Thoracic aorta (tissue), 2 donors: ENCODE data around the gene SIL1. TPM values are rescaled to one million over a fixed set of nuclear protein-coding genes. Genes with fewer than 3 reads are reported as not detected.
A peak's percentile ranks its signal among the peaks of the same experiment; 100 is the strongest.

ENCODE experiments used
- ATAC-seq: fragments of 150-250 bp; one replicate; pipeline ENCODE4 v1.8.0; 2017; ENCODE audit warnings: low read depth; ENCODE audit not compliant: insufficient number of reproducible peaks, low FRiP score
- DNase-seq: peaks from one replicate; pipeline ENCODE4 v3.0.0-alpha.2; 2020; ENCODE audit warnings: low spot score
- H3K27ac ChIP-seq, 2 donors: fragments of 200-600 bp; sonication (generic); 1 replicate in 1 of 2; 2 replicates in 1 of 2; pipeline ENCODE4 v1.5.1; 2016; ENCODE audit warnings: mild to moderate bottlenecking in 2 of 2, moderate library complexity in 2 of 2
- H3K27me3 ChIP-seq: fragments of 200-600 bp; sonication (generic); replicated peaks from 2 replicates; pipeline ENCODE4 v1.6.0; 2016; ENCODE audit warnings: mild to moderate bottlenecking; ENCODE audit not compliant: insufficient read depth
- H3K36me3 ChIP-seq: fragments of 200-600 bp; sonication (generic); one replicate; pipeline ENCODE4 v1.5.1; 2016
- H3K4me1 ChIP-seq, 2 donors: fragments of 200-600 bp; sonication (generic); 1 replicate in 1 of 2; 2 replicates in 1 of 2; pipeline versions ENCODE4 v1.5.1 to v1.6.0; 2016; ENCODE audit warnings: low read depth in 2 of 2, mild to moderate bottlenecking in 1 of 2; ENCODE audit not compliant: control insufficient read depth in 1 of 2
- H3K4me3 ChIP-seq: fragments of 200-600 bp; sonication (generic); 2 replicates; pipeline ENCODE4 v1.5.1; 2016; ENCODE audit warnings: mild to moderate bottlenecking
- H3K9me3 ChIP-seq: fragments of 200-600 bp; sonication (generic); 2 replicates; pipeline ENCODE4 v1.5.1; 2016
- CTCF ChIP-seq: fragments of 200-600 bp; sonication (generic); IDR thresholded peaks from one replicate; pipeline ENCODE4 v1.5.1; 2019; ENCODE audit warnings: antibody characterized with exemption
- total RNA-seq, 2 donors: library from RNA; depleted of rRNA; stranded (reverse); fragments of >200 nt; gene quantifications; one replicate each; pipeline versions ENCODE4 v1.1.0 to v1.2.3, GENCODE V29; 2016

SIL1 gene
- total RNA-seq, 2 donors from 2014 or later = 33.1 to 41.2 TPM

GRCh38 chr5:139137697-139138096 lies 60.5 kb downstream of the SIL1 start:
- no peaks in the 10 kb centered on the region for H3K9me3 ChIP-seq
- DNase-seq (no peak), ATAC-seq (no peak)
- TF ChIP-seq CTCF = no peak
- H3K4me3 ChIP-seq = no peak overlapping the region
- peak overlapping the region; percentile 38 to 65 for H3K27ac ChIP-seq
- H3K27me3 ChIP-seq = no peaks in the 10 kb centered on the region
- peaks cover 42 to 86% of the 10 kb centered on the region in 2 donors for H3K4me1 ChIP-seq
- no peaks in the 10 kb centered on the region for H3K36me3 ChIP-seq

- ATAC-seq (no peak), DNase-seq (no peak)
- Histone ChIP-seq H3K27me3 (no peaks in the 10 kb centered on the region), H3K27ac (no peak overlapping the region), H3K36me3 (no peaks in the 10 kb centered on the region), H3K4me1 (peaks cover 34 to 84% of the 10 kb centered on the region in 2 donors), H3K9me3 (no peaks in the 10 kb centered on the region), H3K4me3 (no peak overlapping the region)
- no peak for TF ChIP-seq CTCF
These were observed 63.3 kb downstream of the SIL1 start for GRCh38 chr5:139134906-139135305.

GRCh38 chr5:139133282-139133681 lies 64.9 kb downstream of the SIL1 start:
- ATAC-seq (no peak), DNase-seq (no peak)
- Histone ChIP-seq H3K9me3 (no peaks in the 10 kb centered on the region), H3K4me1 (peaks cover 24 to 81% of the 10 kb centered on the region in 2 donors), H3K36me3 (no peaks in the 10 kb centered on the region), H3K27me3 (no peaks in the 10 kb centered on the region), H3K27ac (peak overlapping the region; percentile 92 to 95), H3K4me3 (no peak overlapping the region)
- no peak for TF ChIP-seq CTCF

GRCh38 chr5:139132515-139132914 lies 65.7 kb downstream of the SIL1 start:
- Histone ChIP-seq H3K9me3 (no peaks in the 10 kb centered on the region), H3K27ac (peak overlapping the region; percentile 92 to 95), H3K4me1 (peaks cover 23 to 78% of the 10 kb centered on the region in 2 donors), H3K27me3 (no peaks in the 10 kb centered on the region), H3K4me3 (no peak overlapping the region), H3K36me3 (no peaks in the 10 kb centered on the region)
- no peak for ATAC-seq
- TF ChIP-seq CTCF = no peak
- no peak for DNase-seq

GRCh38 chr5:139131921-139132432 lies 66.2 kb downstream of the SIL1 start:
- Histone ChIP-seq H3K36me3 (no peaks in the 10 kb centered on the region), H3K27ac (peak overlapping the region; percentile 92 to 95), H3K4me1 (peaks cover 23 to 83% of the 10 kb centered on the region in 2 donors), H3K9me3 (no peaks in the 10 kb centered on the region), H3K4me3 (peak overlapping the region; percentile 61), H3K27me3 (no peaks in the 10 kb centered on the region)
- ATAC-seq (no peak), DNase-seq (no peak)
- TF ChIP-seq CTCF = no peak
